Skeletal muscle satellite cell (primary cell): ENCODE results near the gene KHDC4. TPM values are rescaled to one million over a fixed set of nuclear protein-coding genes. Genes with fewer than 3 reads are reported as not detected.
A peak's percentile ranks its signal among the peaks of the same experiment; 100 is the strongest.

Source experiments
- H3K27me3 ChIP-seq: 2 replicates; pipeline ENCODE4 v1.7.0; 2013; ENCODE audit warnings: low read length; ENCODE audit not compliant: control insufficient read depth, insufficient read depth
- H3K36me3 ChIP-seq: 2 replicates; pipeline ENCODE4 v1.7.0; 2013; ENCODE audit warnings: mild to moderate bottlenecking, control low read depth, low read length; ENCODE audit not compliant: insufficient read depth
- H3K4me1 ChIP-seq: 2 replicates; pipeline ENCODE4 v1.7.0; 2013; ENCODE audit warnings: low read length; ENCODE audit not compliant: control insufficient read depth, insufficient read depth
- H3K4me2 ChIP-seq: 2 replicates; pipeline ENCODE4 v1.7.0; 2013; ENCODE audit warnings: mild to moderate bottlenecking, low read length
- H3K4me3 ChIP-seq: 2 replicates; pipeline ENCODE4 v1.7.0; 2013; ENCODE audit warnings: low read length
- H3K9ac ChIP-seq: 2 replicates; pipeline ENCODE4 v1.7.0; 2013; ENCODE audit warnings: mild to moderate bottlenecking, low read depth, low read length, moderate library complexity
- H3K9me3 ChIP-seq: replicated peaks from 2 replicates; pipeline ENCODE4 v1.7.0; 2013; ENCODE audit warnings: mild to moderate bottlenecking, control low read depth, low read length
- total RNA-seq: library from RNA; depleted of rRNA; stranded (reverse); fragments of >200 nt; gene quantifications from 2 replicates; pipeline ENCODE4 v1.2.3, GENCODE V29; 2012; rRNA removed

Gene KHDC4
- total RNA-seq, result 21.4 and 24.1 TPM in 2 replicates

- peaks cover 33% of the 10 kb centered on the region for H3K4me1 ChIP-seq
- no peaks in the 10 kb centered on the region for H3K27me3 ChIP-seq
- peak within 1 kb of the TSS; percentile 94 for H3K9ac ChIP-seq
- H3K9me3 ChIP-seq, result no peaks in the 10 kb centered on the region
- H3K36me3 ChIP-seq, result peaks cover 38% of the 10 kb centered on the region
- peak within 1 kb of the TSS; percentile 82 for H3K4me3 ChIP-seq
- H3K4me2 ChIP-seq, result peak within 1 kb of the TSS; percentile 97
Measured at GRCh38 chr1:155934097-155934935, at the start of gene KHDC4. Gene KHDC4 (minus strand): TSS chr1:155934413. CDS start chr1:155934373, 40 bp downstream.

- H3K27me3 ChIP-seq, result no peaks in the 10 kb centered on the region
- H3K4me2 ChIP-seq, result peak overlapping the region; percentile 99
- H3K4me3 ChIP-seq, result peak overlapping the region; percentile 40
- no peaks in the 10 kb centered on the region for H3K9me3 ChIP-seq
- H3K36me3 ChIP-seq, result no peaks in the 10 kb centered on the region
- H3K9ac ChIP-seq, result peak overlapping the region; percentile 54
- peaks cover 56% of the 10 kb centered on the region for H3K4me1 ChIP-seq
Measured at GRCh38 chr1:155983191-155984024, 49.2 kb upstream of the KHDC4 start.

- peak overlapping the region; percentile 99 for H3K4me2 ChIP-seq
- H3K9ac ChIP-seq, result no peak overlapping the region
Measured at GRCh38 chr1:155982106-155982505, 47.9 kb upstream of the KHDC4 start.

GRCh38 chr1:155981266-155982088 is 47.3 kb upstream of the KHDC4 start:
- peak overlapping the region; percentile 25 for H3K4me3 ChIP-seq
- H3K4me2 ChIP-seq, result peak overlapping the region; percentile 99
- no peaks in the 10 kb centered on the region for H3K36me3 ChIP-seq
- H3K9ac ChIP-seq, result no peak overlapping the region
- H3K27me3 ChIP-seq, result no peaks in the 10 kb centered on the region
- H3K9me3 ChIP-seq, result no peaks in the 10 kb centered on the region
- H3K4me1 ChIP-seq, result peaks cover 64% of the 10 kb centered on the region

More at GRCh38 chr1:155982106-155982505, 47.9 kb upstream of the KHDC4 start:
- no peaks in the 10 kb centered on the region for H3K36me3 ChIP-seq
- H3K4me3 ChIP-seq, result peak overlapping the region; percentile 25
- peaks cover 59% of the 10 kb centered on the region for H3K4me1 ChIP-seq
- H3K9me3 ChIP-seq, result no peaks in the 10 kb centered on the region
- no peaks in the 10 kb centered on the region for H3K27me3 ChIP-seq

- Histone ChIP-seq H3K36me3 (no peaks in the 10 kb centered on the region), H3K9ac (peak overlapping the region; percentile 92), H3K4me2 (peak overlapping the region; percentile 99), H3K4me3 (peak overlapping the region; percentile 88), H3K4me1 (peaks cover 81% of the 10 kb centered on the region), H3K27me3 (no peaks in the 10 kb centered on the region), H3K9me3 (no peaks in the 10 kb centered on the region)
Measured at GRCh38 chr1:155979597-155980343, 45.6 kb upstream of the KHDC4 start.

- peak overlapping the region; percentile 99 for H3K4me2 ChIP-seq
- H3K27me3 ChIP-seq, result no peaks in the 10 kb centered on the region
- H3K36me3 ChIP-seq, result no peaks in the 10 kb centered on the region
- peak overlapping the region; percentile 88 for H3K4me3 ChIP-seq
- peaks cover 86% of the 10 kb centered on the region for H3K4me1 ChIP-seq
- H3K9me3 ChIP-seq, result no peaks in the 10 kb centered on the region
- peak overlapping the region; percentile 92 for H3K9ac ChIP-seq
Measured at GRCh38 chr1:155978973-155979429, 44.8 kb upstream of the KHDC4 start.

- Histone ChIP-seq H3K4me2 (peak within 1 kb of the TSS; percentile 99), H3K27me3 (no peaks in the 10 kb centered on the region), H3K9me3 (no peaks in the 10 kb centered on the region), H3K4me3 (peak within 1 kb of the TSS; percentile 88), H3K36me3 (no peaks in the 10 kb centered on the region), H3K9ac (peak within 1 kb of the TSS; percentile 92), H3K4me1 (peaks cover 84% of the 10 kb centered on the region)
Measured at GRCh38 chr1:155978325-155978972, 44.2 kb upstream of the KHDC4 start, which contains the start of gene ARHGEF2. Gene ARHGEF2 (minus strand): TSS chr1:155978547. CDS start chr1:155978427, 120 bp downstream.

GRCh38 chr1:155977690-155978324 is 43.6 kb upstream of the KHDC4 start:
- Histone ChIP-seq H3K4me3 (peak overlapping the region; percentile 88), H3K9me3 (no peaks in the 10 kb centered on the region), H3K4me2 (peak overlapping the region; percentile 99), H3K36me3 (peaks cover 1% of the 10 kb centered on the region), H3K4me1 (peaks cover 80% of the 10 kb centered on the region), H3K9ac (peak overlapping the region; percentile 92), H3K27me3 (no peaks in the 10 kb centered on the region)

GRCh38 chr1:155976913-155977689 is 42.9 kb upstream of the KHDC4 start:
- Histone ChIP-seq H3K36me3 (peaks cover 8% of the 10 kb centered on the region), H3K9ac (peak overlapping the region; percentile 92), H3K4me3 (peak overlapping the region; percentile 88), H3K4me2 (peak overlapping the region; percentile 99), H3K27me3 (no peaks in the 10 kb centered on the region), H3K4me1 (peaks cover 80% of the 10 kb centered on the region), H3K9me3 (no peaks in the 10 kb centered on the region)
